Hepatocyte (in vitro differentiated cells): ENCODE measurements around the gene HERC3. TPM values are rescaled to one million over a fixed set of nuclear protein-coding genes. Genes with fewer than 3 reads are reported as not detected.

Experiments used
- DNase-seq: peaks from one replicate; pipeline ENCODE4 v3.0.0-alpha.2; 2016; ENCODE audit warnings: low spot score
- H2AFZ ChIP-seq: fragments of 200-600 bp; sonication (generic); 2 replicates; pipeline ENCODE4 v1.6.0; 2016; ENCODE audit warnings: antibody characterized with exemption, mild to moderate bottlenecking
- H3K27ac ChIP-seq: fragments of 200-600 bp; sonication (generic); 2 replicates; pipeline ENCODE4 v1.5.1; 2016; ENCODE audit warnings: mild to moderate bottlenecking
- H3K27me3 ChIP-seq: fragments of 200-600 bp; sonication (generic); 2 replicates; pipeline ENCODE4 v1.6.1; 2016
- H3K36me3 ChIP-seq: fragments of 200-600 bp; sonication (generic); replicated peaks from 2 replicates; pipeline ENCODE4 v1.5.1; 2016; ENCODE audit warnings: low read depth; ENCODE audit not compliant: insufficient read depth
- H3K4me1 ChIP-seq: fragments of 200-600 bp; sonication (generic); 2 replicates; pipeline ENCODE4 v1.5.1; 2016; ENCODE audit warnings: mild to moderate bottlenecking, moderate library complexity; ENCODE audit not compliant: insufficient read depth
- H3K4me2 ChIP-seq: fragments of 200-600 bp; sonication (generic); 2 replicates; pipeline ENCODE4 v1.6.0; 2016
- H3K4me3 ChIP-seq: fragments of 200-600 bp; sonication (generic); 2 replicates; pipeline ENCODE4 v1.5.1; 2016; ENCODE audit warnings: mild to moderate bottlenecking
- H3K79me2 ChIP-seq: fragments of 200-600 bp; sonication (generic); 2 replicates; pipeline ENCODE4 v1.6.0; 2017; ENCODE audit warnings: mild to moderate bottlenecking
- H3K9me2 ChIP-seq: fragments of 200-600 bp; sonication (generic); replicated peaks from 2 replicates; pipeline ENCODE4 v1.6.0; 2017; ENCODE audit warnings: mild to moderate bottlenecking; ENCODE audit not compliant: insufficient read depth
- H3K9me3 ChIP-seq: fragments of 200-600 bp; sonication (generic); 2 replicates; pipeline ENCODE4 v1.5.1; 2016; ENCODE audit warnings: low read depth, mild to moderate bottlenecking
- H4K20me1 ChIP-seq: fragments of 200-600 bp; sonication (generic); 2 replicates; pipeline ENCODE4 v1.6.0; 2016; ENCODE audit warnings: mild to moderate bottlenecking; ENCODE audit not compliant: insufficient read depth, poor library complexity, severe bottlenecking
- EZH2 ChIP-seq: fragments of 200-600 bp; sonication (generic); IDR thresholded peaks from 2 replicates; pipeline ENCODE4 v1.6.1; 2016; ENCODE audit warnings: antibody characterized with exemption, mild to moderate bottlenecking, borderline replicate concordance
- EZH2phosphoT487 ChIP-seq: fragments of 200-600 bp; sonication (generic); IDR thresholded peaks from one replicate; pipeline ENCODE4 v1.6.1; 2018; ENCODE audit warnings: antibody characterized with exemption, mild to moderate bottlenecking, low read depth, moderate library complexity; ENCODE audit not compliant: unreplicated experiment, severe bottlenecking
- WGBS: methylation state at CpG from one replicate; pipeline ENCODE4 v1.1.6; 2016; ENCODE audit warnings: low lambda C conversion rate; ENCODE audit errors: missing lambda C conversion rate; 5-methylcytosine and 5-hydroxymethylcytosine counted together
- polyA plus RNA-seq: library from polyadenylated mRNA; unstranded; fragments of >200 nt; fragmentation: Nextera tagmentation; extraction: Ambion mirVana; gene quantifications from 2 replicates; pipeline ENCODE4 v1.2.1, GENCODE V29; 2016
- total RNA-seq: library from RNA; depleted of rRNA; stranded (reverse); fragments of >200 nt; gene quantifications from 2 replicates; pipeline ENCODE4 v1.2.3, GENCODE V29; 2014
- TF ChIP-seq, protein P1 (sequence below): fragments of 200-600 bp; sonication (generic); IDR thresholded peaks from 2 replicates; pipeline ENCODE4 v1.5.1; 2016; ENCODE audit warnings: antibody characterized with exemption, mild to moderate bottlenecking; ENCODE audit not compliant: poor library complexity

The HERC3 gene
- total and polyA plus RNA-seq, 2 experiments from 2014 or later = 8.6 to 13.2 TPM

GRCh38 chr4:88725986-88726385 is 133.7 kb downstream of the HERC3 start:
- Histone ChIP-seq H3K27me3 (no peaks in the 10 kb centered on the region), H3K36me3 (no peaks in the 10 kb centered on the region)

DNA sequence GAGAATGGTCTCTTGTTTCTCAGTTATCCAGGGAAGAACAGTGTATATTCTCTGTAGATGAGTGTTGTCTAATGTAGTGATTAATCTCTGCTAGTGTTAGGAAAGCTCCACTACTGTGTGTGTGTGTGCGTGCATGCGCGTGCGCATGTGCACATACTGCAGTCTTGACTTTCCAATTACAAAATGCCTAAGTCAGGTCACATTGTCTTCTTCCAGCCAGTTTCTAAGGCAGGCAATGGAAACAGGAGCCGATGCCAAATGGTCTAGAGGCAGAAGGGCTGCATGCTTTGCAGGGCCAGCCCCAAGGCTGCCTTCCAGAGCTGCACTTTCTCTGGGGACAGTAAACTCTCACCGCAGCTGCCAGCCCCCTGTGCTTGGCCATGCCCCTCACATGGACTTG is 135.9 kb downstream of the HERC3 start:
- Histone ChIP-seq H3K4me1 (no peaks in the 10 kb centered on the region), H3K9me2 (no peaks in the 10 kb centered on the region), H3K9me3 (no peaks in the 10 kb centered on the region), H2AFZ (no peak overlapping the region), H3K4me3 (no peak overlapping the region), H3K36me3 (no peaks in the 10 kb centered on the region), H4K20me1 (no peaks in the 10 kb centered on the region), H3K27me3 (no peaks in the 10 kb centered on the region), H3K27ac (no peak overlapping the region), H3K4me2 (no peak overlapping the region), H3K79me2 (no peaks in the 10 kb centered on the region)
- WGBS = 98% methylated on average over 6 of the region's 6 CpGs
- DNase-seq = no peak
- TF ChIP-seq, protein P1, sequence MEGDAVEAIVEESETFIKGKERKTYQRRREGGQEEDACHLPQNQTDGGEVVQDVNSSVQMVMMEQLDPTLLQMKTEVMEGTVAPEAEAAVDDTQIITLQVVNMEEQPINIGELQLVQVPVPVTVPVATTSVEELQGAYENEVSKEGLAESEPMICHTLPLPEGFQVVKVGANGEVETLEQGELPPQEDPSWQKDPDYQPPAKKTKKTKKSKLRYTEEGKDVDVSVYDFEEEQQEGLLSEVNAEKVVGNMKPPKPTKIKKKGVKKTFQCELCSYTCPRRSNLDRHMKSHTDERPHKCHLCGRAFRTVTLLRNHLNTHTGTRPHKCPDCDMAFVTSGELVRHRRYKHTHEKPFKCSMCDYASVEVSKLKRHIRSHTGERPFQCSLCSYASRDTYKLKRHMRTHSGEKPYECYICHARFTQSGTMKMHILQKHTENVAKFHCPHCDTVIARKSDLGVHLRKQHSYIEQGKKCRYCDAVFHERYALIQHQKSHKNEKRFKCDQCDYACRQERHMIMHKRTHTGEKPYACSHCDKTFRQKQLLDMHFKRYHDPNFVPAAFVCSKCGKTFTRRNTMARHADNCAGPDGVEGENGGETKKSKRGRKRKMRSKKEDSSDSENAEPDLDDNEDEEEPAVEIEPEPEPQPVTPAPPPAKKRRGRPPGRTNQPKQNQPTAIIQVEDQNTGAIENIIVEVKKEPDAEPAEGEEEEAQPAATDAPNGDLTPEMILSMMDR = no peak
- TF ChIP-seq EZH2 (no peak), EZH2phosphoT487 (no peak)

More at GRCh38 chr4:88725986-88726385, 133.7 kb downstream of the HERC3 start:
- Histone ChIP-seq H2AFZ (no peak overlapping the region), H3K79me2 (no peaks in the 10 kb centered on the region), H3K9me3 (no peaks in the 10 kb centered on the region), H3K9me2 (no peaks in the 10 kb centered on the region), H3K4me1 (no peaks in the 10 kb centered on the region), H3K4me2 (no peak overlapping the region), H4K20me1 (no peaks in the 10 kb centered on the region), H3K27ac (no peak overlapping the region), H3K4me3 (no peak overlapping the region)
- WGBS = 88% methylated on average over 2 of the region's 2 CpGs
- DNase-seq = no peak
- TF ChIP-seq EZH2phosphoT487 (no peak), EZH2 (no peak)
- TF ChIP-seq, protein P1 = no peak

- Histone ChIP-seq H3K4me1 (no peaks in the 10 kb centered on the region), H3K9me3 (no peaks in the 10 kb centered on the region), H3K27ac (no peak overlapping the region), H3K4me3 (no peak overlapping the region), H3K4me2 (no peak overlapping the region), H3K9me2 (no peaks in the 10 kb centered on the region), H3K79me2 (no peaks in the 10 kb centered on the region), H3K36me3 (no peaks in the 10 kb centered on the region), H4K20me1 (no peaks in the 10 kb centered on the region), H2AFZ (no peak overlapping the region), H3K27me3 (no peaks in the 10 kb centered on the region)
- WGBS = 95% methylated on average over 6 of the region's 6 CpGs
- no peak for DNase-seq
- no peak for TF ChIP-seq EZH2
- TF ChIP-seq, protein P1 = no peak
- TF ChIP-seq EZH2phosphoT487 = no peak
Measured at GRCh38 chr4:88729146-88729760, 137.0 kb downstream of the HERC3 start.

- no peak overlapping the region for H3K27ac ChIP-seq
- 100% methylated on average over 5 of the region's 5 CpGs for WGBS
- H3K27me3 ChIP-seq = no peaks in the 10 kb centered on the region
- DNase-seq = no peak
- no peaks in the 10 kb centered on the region for H3K36me3 ChIP-seq
- no peak overlapping the region for H2AFZ ChIP-seq
- H3K4me3 ChIP-seq = no peak overlapping the region
- no peaks in the 10 kb centered on the region for H3K79me2 ChIP-seq
- H3K9me2 ChIP-seq = no peaks in the 10 kb centered on the region
- TF ChIP-seq, protein P1 = no peak
- no peak for TF ChIP-seq EZH2phosphoT487
- no peak for TF ChIP-seq EZH2
- H3K4me2 ChIP-seq = no peak overlapping the region
- no peaks in the 10 kb centered on the region for H3K4me1 ChIP-seq
- no peaks in the 10 kb centered on the region for H3K9me3 ChIP-seq
- H4K20me1 ChIP-seq = no peaks in the 10 kb centered on the region
Measured at GRCh38 chr4:88730811-88731210, 138.5 kb downstream of the HERC3 start.
